ENCODE data around the gene ACTN2.

GRCh38 chr1:236765831-236766230 lies 79.5 kb downstream of the ACTN2 start:
- no peak for TF ChIP-seq CTCF (IDR thresholded peaks at IDR 0.05; ENCODE audit: borderline replicate concordance, extremely low read depth, low read length, poor library complexity, severe bottlenecking)
- no peak for TF ChIP-seq EZH2 (IDR thresholded peaks at IDR 0.05; ENCODE audit: borderline replicate concordance, low read depth, low read length, severe bottlenecking)

Data from DND-41 (cell line).